Heart right ventricle (tissue), 16 donors: ENCODE measurements around the gene PODN. TPM values are rescaled to one million over a fixed set of nuclear protein-coding genes. Genes with fewer than 3 reads are reported as not detected.

Source experiments
- ATAC-seq, 8 donors: fragments of 200-7000 bp; cut with Tn5 transposase; one replicate each; pipeline ENCODE4 v1.9.1; 2020; ENCODE audit warnings: mild to moderate bottlenecking in 8 of 8, moderate library complexity in 8 of 8, moderate number of reproducible peaks in 1 of 8
- DNase-seq, 2 donors: peaks; one replicate each; pipeline ENCODE4 v3.0.0-alpha.2; 2020
- H3K27ac ChIP-seq, 10 donors: fragments of 200-600 bp; sonication (generic) in 2 of 10; one replicate each; pipeline versions ENCODE4 v1.5.0 to v1.8.0; 2020 to 2022; ENCODE audit warnings: mild to moderate bottlenecking in 3 of 10
- H3K27me3 ChIP-seq, 7 donors: fragments of 200-600 bp; one replicate each; pipeline ENCODE4 v1.8.0; 2021 to 2022; ENCODE audit warnings: mild to moderate bottlenecking in 2 of 7
- H3K36me3 ChIP-seq, 9 donors: fragments of 200-600 bp; sonication (generic) in 1 of 9; one replicate each; pipeline versions ENCODE4 v1.5.0 to v1.8.0; 2020 to 2022; ENCODE audit warnings: mild to moderate bottlenecking in 2 of 9
- H3K4me1 ChIP-seq, 9 donors: fragments of 200-600 bp; sonication (generic) in 1 of 9; one replicate each; pipeline versions ENCODE4 v1.5.0 to v1.8.0; 2020 to 2022; ENCODE audit warnings: mild to moderate bottlenecking in 4 of 9
- H3K4me3 ChIP-seq, 10 donors: fragments of 200-600 bp; sonication (generic) in 2 of 10; one replicate each; pipeline versions ENCODE4 v1.5.0 to v1.8.0; 2020 to 2022; ENCODE audit warnings: mild to moderate bottlenecking in 7 of 10, moderate library complexity in 2 of 10
- H3K9me3 ChIP-seq, 11 donors: fragments of 200-600 bp in 10 of 11; sonication (generic) in 2 of 11; one replicate each; pipeline versions ENCODE4 v1.5.0 to v1.8.0; 2013 to 2022; ENCODE audit warnings: mild to moderate bottlenecking in 2 of 11, control low read depth in 1 of 11, moderate library complexity in 1 of 11
- CTCF ChIP-seq, 9 donors: fragments of 200-600 bp; sonication (generic) in 2 of 9; IDR thresholded peaks; one replicate each; pipeline versions ENCODE4 v1.5.0 to v1.8.0; 2021 to 2022; ENCODE audit warnings: antibody characterized with exemption in 9 of 9, mild to moderate bottlenecking in 5 of 9, moderate library complexity in 1 of 9
- WGBS, 2 donors: extraction: QIAGEN DNeasy Blood & Tissue Kit; methylation state at CpG; one replicate each; pipeline ENCODE4 v1.1.7; 2013; ENCODE audit warnings: inconsistent platforms in 1 of 2; 5-methylcytosine and 5-hydroxymethylcytosine counted together
- intact Hi-C, 10 donors: fragments of 100-400 bp; cut with DNase I; formaldehyde crosslinking; loops; one replicate each; pipeline versions ENCODE4 v1.11.1 to v1.14.2; 2022
- polyA plus RNA-seq, 2 donors: library from polyadenylated mRNA; stranded (reverse); fragments of 200-250 nt; gene quantifications; one replicate each; pipeline ENCODE4 v1.2.3, GENCODE V29; 2013
- total RNA-seq, 10 donors: library from RNA; stranded (reverse); fragmentation: NEBNext Ultra II Directional in 3 of 10; extraction: Animal tissue kit (Norgen Biotek cat#: 25700) in 3 of 10; gene quantifications; one replicate each; pipeline versions ENCODE4 v1.2.1 to v1.2.4, GENCODE V29; 2021 to 2023
- donor health status: Arrhythmogenic right ventricular cardiomyopathy.
- donor health status: ischemic (EF 13 %, LVEDD 7.1; RV severe dilation, severe dysfunction).
- donor health status: healthy with polysubstance abuse.
- donor health status: DM: no; HTN: yes; CAD: no.
- donor health status: DM: no; HTN: no; CAD: no.
- donor health status: ischemic (EF 25% LVEDD 6.9; RV normal size, moderate dysfunction).
- donor health status: ischemic (EF 25% LVEDD 5.7; RV mildly dilated, moderate dysfunction).
- donor health status: healthy.
- donor health status: DM: yes; HTN: yes; CAD: no.
- donor health status: Ischemic cardiomyopathy.
- donor health status: ischemic (EF 35%, LVEDD 5.7; RV mildly dilated, moderate dysfunction).
- donor health status: nonischemic (EF 11% LVEDD 7.7; RV severe dilation, severe dysfunction).
- donor health status: DM: yes; HTN: yes; CAD: no.
- donor health status: PGD.
- donor health status: ischemic (EF 29% LVEDD 5.4; RV normal size, mild dysfunction).
- donor health status: nonischemic (EF 23%, LVEDD 6.1; RV moderate dilation, normal function).

PODN gene
- total and polyA plus RNA-seq, 12 donors = 11.2 to 27.4 (median 15.4) TPM

GRCh38 chr1:53128401-53128800, 66.4 kb downstream of the PODN start:
- ATAC-seq = no peak
- Histone ChIP-seq H3K27ac (no peak overlapping the region), H3K27me3 (no peaks in the 10 kb centered on the region), H3K4me3 (no peak overlapping the region), H3K9me3 (no peaks in the 10 kb centered on the region), H3K36me3 (no peaks in the 10 kb centered on the region), H3K4me1 (peaks cover 2 to 44% (median 25%) of the 10 kb centered on the region in 9 donors)
- intact Hi-C loops = no loop called here
- WGBS, 2 donors = 97% methylated on average over 4 of the region's 4 CpGs
- no peak for TF ChIP-seq CTCF (IDR thresholded peaks at IDR 0.05)
- DNase-seq = no peak

DNA sequence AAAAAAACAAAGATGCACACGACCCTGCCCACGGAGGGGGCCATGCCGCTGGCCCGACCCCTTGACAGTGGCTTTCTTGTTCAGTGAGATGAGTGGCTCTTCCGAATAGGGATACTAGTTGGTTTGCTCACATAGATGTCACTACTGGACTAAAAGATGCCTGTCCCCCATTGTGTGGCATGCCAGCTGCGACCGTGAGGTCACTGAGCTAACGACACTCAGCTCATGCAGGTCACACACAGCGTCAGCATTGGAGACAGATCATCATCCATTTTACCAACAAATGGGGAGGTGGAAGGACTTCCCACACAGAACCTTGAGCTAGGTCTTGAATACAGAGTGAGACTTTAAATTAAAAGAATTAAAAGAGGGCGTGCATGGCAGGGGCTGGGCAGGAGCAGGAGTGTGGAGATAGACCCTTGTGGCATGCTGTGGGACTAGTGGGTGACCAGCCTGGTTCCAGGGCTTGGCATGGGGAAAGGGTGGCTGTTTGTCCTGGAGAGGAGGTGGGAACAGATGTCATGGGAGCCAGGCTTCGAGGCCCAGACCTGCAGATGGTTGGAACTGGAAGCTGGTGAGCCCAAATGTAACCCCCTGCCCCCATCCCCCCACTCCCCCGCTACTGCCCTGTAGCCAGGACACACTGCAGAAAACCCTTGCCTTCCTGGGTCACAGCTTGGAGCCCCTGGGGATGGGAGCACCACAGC, 68.0 kb downstream of the PODN start:
- Histone ChIP-seq H3K4me1 (peaks cover 0 to 34% (median 13%) of the 10 kb centered on the region in 9 donors), H3K27me3 (no peaks in the 10 kb centered on the region), H3K27ac (peak overlapping the region in 5 of 10 donors; percentile 28 to 65 (median 38)), H3K36me3 (no peaks in the 10 kb centered on the region), H3K4me3 (no peak overlapping the region), H3K9me3 (no peaks in the 10 kb centered on the region)
- DNase-seq (no peak), ATAC-seq (no peak)
- 80 to 86% methylated on average over 12 of the region's 12 CpGs for WGBS, 2 donors
- intact Hi-C loops = no loop called here
- no peak for TF ChIP-seq CTCF (IDR thresholded peaks at IDR 0.05)

DNA sequence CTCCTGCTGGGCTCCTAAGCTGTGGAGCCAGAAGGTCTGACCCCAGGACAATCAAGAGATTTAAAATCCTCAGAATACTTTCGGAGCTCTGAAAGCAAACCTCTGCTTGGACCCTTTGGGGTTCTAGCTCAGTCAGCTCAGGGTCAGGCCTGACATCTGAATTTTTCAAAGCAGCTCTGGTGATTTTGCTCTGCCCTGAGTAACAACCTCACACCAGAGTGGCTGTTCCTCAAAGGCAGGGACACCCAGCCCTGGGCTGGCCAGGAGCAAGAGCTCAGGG, 68.5 kb downstream of the PODN start:
- TF ChIP-seq CTCF (IDR thresholded peaks at IDR 0.05) = no peak
- 88 to 96% methylated on average over 1 of the region's 1 CpG for WGBS, 2 donors

GRCh38 chr1:53130878-53131589, 69.0 kb downstream of the PODN start:
- whole genome bisulfite sequencing, 2 donors = 76 to 81% methylated on average over 9 of the region's 9 CpGs
- DNase-seq (no peak), ATAC-seq (peak in 2 of 8 donors; percentile 28 to 57)
- H3K4me1 ChIP-seq = peaks cover 0 to 31% (median 4%) of the 10 kb centered on the region in 9 donors
- no peak for TF ChIP-seq CTCF (IDR thresholded peaks at IDR 0.05)
- intact Hi-C loops = no loop called here
- no peak overlapping the region for H3K4me3 ChIP-seq
- no peaks in the 10 kb centered on the region for H3K27me3 ChIP-seq
- H3K9me3 ChIP-seq = no peaks in the 10 kb centered on the region
- H3K36me3 ChIP-seq = no peaks in the 10 kb centered on the region
- H3K27ac ChIP-seq = peak overlapping the region in 5 of 10 donors; percentile 28 to 65 (median 38)

More for the DNA sequence above, 68.5 kb downstream of the PODN start:
- Histone ChIP-seq H3K36me3 (no peaks in the 10 kb centered on the region), H3K4me1 (peaks cover 0 to 32% (median 8%) of the 10 kb centered on the region in 9 donors), H3K9me3 (no peaks in the 10 kb centered on the region), H3K27me3 (no peaks in the 10 kb centered on the region), H3K27ac (peak overlapping the region in 5 of 10 donors; percentile 28 to 65 (median 38)), H3K4me3 (no peak overlapping the region)
- DNase-seq (no peak), ATAC-seq (no peak)
- intact Hi-C loops = no loop called here
